Trophoblast cell (in vitro differentiated cells and primary cell): ENCODE measurements around the gene NUP62.
"Not testable (repeated sequence)": the region's sequence is repeated elsewhere in the genome, so short reads cannot be mapped to it uniquely, and the experiment has no call there.

ENCODE experiments used
- DNase-seq, 2 donors: peaks; one replicate each; pipeline ENCODE4 v3.0.0-alpha.2; 2016
- H2AFZ ChIP-seq: 2 replicates; pipeline ENCODE4 v1.6.1; 2013; ENCODE audit warnings: low read length, moderate library complexity, mild to moderate bottlenecking; ENCODE audit not compliant: insufficient read depth, poor library complexity
- H2AK5ac ChIP-seq: 2 replicates; pipeline ENCODE4 v1.6.1; 2013; ENCODE audit warnings: mild to moderate bottlenecking, low read length
- H2BK120ac ChIP-seq: 2 replicates; pipeline ENCODE4 v1.6.1; 2013; ENCODE audit warnings: low read length, mild to moderate bottlenecking, moderate library complexity; ENCODE audit not compliant: insufficient read depth, poor library complexity
- H2BK12ac ChIP-seq: 2 replicates; pipeline ENCODE4 v1.6.1; 2013; ENCODE audit warnings: mild to moderate bottlenecking, low read length, moderate library complexity
- H2BK5ac ChIP-seq: 2 replicates; pipeline ENCODE4 v1.6.1; 2013; ENCODE audit warnings: low read length, low read depth, moderate library complexity, mild to moderate bottlenecking; ENCODE audit not compliant: poor library complexity
- H3K14ac ChIP-seq: 2 replicates; pipeline ENCODE4 v1.6.1; 2013; ENCODE audit warnings: mild to moderate bottlenecking, low read length
- H3K18ac ChIP-seq: 2 replicates; pipeline ENCODE4 v1.6.1; 2013; ENCODE audit warnings: mild to moderate bottlenecking, low read length
- H3K23ac ChIP-seq: 2 replicates; pipeline ENCODE4 v1.6.1; 2013; ENCODE audit warnings: low read length
- H3K27ac ChIP-seq: 2 replicates; pipeline ENCODE4 v1.5.1; 2013; ENCODE audit warnings: low read depth, mild to moderate bottlenecking, inconsistent platforms, low read length, moderate library complexity
- H3K27me3 ChIP-seq: 2 replicates; pipeline ENCODE4 v1.6.1; 2013; ENCODE audit warnings: inconsistent platforms, mild to moderate bottlenecking, low read length, moderate library complexity; ENCODE audit not compliant: insufficient read depth
- H3K36me3 ChIP-seq, 2 experiments: 1 replicate in 1 of 2; 2 replicates in 1 of 2; pipeline ENCODE4 v1.6.1; 2013; ENCODE audit warnings: low read length in 2 of 2, mild to moderate bottlenecking in 2 of 2, moderate library complexity in 1 of 2; ENCODE audit not compliant: insufficient read depth in 2 of 2, control insufficient read depth in 1 of 2
- H3K4ac ChIP-seq: 2 replicates; pipeline ENCODE4 v1.6.1; 2013; ENCODE audit warnings: low read depth, mild to moderate bottlenecking, low read length, moderate library complexity
- H3K4me1 ChIP-seq, 2 experiments: 1 replicate in 1 of 2; 2 replicates in 1 of 2; pipeline ENCODE4 v1.6.1; 2013; ENCODE audit warnings: low read length in 2 of 2, mild to moderate bottlenecking in 2 of 2, moderate library complexity in 1 of 2; ENCODE audit not compliant: insufficient read depth in 2 of 2, control insufficient read depth in 1 of 2
- H3K4me2 ChIP-seq: 2 replicates; pipeline ENCODE4 v1.6.1; 2013; ENCODE audit warnings: inconsistent platforms, mild to moderate bottlenecking, low read length, moderate library complexity
- H3K4me3 ChIP-seq: 2 replicates; pipeline ENCODE4 v1.5.1; 2013; ENCODE audit warnings: mild to moderate bottlenecking, low read depth, low read length, inconsistent platforms
- H3K79me1 ChIP-seq: one replicate; pipeline ENCODE4 v1.6.1; 2013; ENCODE audit warnings: low read length
- H3K79me2 ChIP-seq: 2 replicates; pipeline ENCODE4 v1.6.1; 2013; ENCODE audit warnings: low read length, mild to moderate bottlenecking; ENCODE audit not compliant: control insufficient read depth, insufficient read depth, poor library complexity
- H3K9ac ChIP-seq: 2 replicates; pipeline ENCODE4 v1.6.1; 2013; ENCODE audit warnings: mild to moderate bottlenecking, low read length
- H3K9me3 ChIP-seq: 2 replicates; pipeline ENCODE4 v1.6.1; 2013; ENCODE audit warnings: low read depth, mild to moderate bottlenecking, control low read depth, inconsistent platforms, low read length; ENCODE audit not compliant: insufficient read depth
- H4K12ac ChIP-seq: 2 replicates; pipeline ENCODE4 v1.6.1; 2013; ENCODE audit warnings: low read depth, mild to moderate bottlenecking, low read length, moderate library complexity
- H4K8ac ChIP-seq: 2 replicates; pipeline ENCODE4 v1.6.1; 2013; ENCODE audit warnings: low read depth, mild to moderate bottlenecking, low read length, moderate library complexity
- H4K91ac ChIP-seq: one replicate; pipeline ENCODE4 v1.6.1; 2013; ENCODE audit warnings: low read depth, mild to moderate bottlenecking, low read length, moderate library complexity
- WGBS: extraction: QIAGEN DNeasy Blood & Tissue Kit; methylation state at CpG from one replicate; pipeline ENCODE4 v1.1.7; 2013; ENCODE audit warnings: missing lambda C conversion rate; ENCODE audit not compliant: insufficient read length, insufficient coverage; ENCODE audit errors: extremely low coverage; 5-methylcytosine and 5-hydroxymethylcytosine counted together

NUP62 gene

GRCh38 chr19:49950590-49950948, 21.3 kb upstream of the NUP62 start:
- Histone ChIP-seq H2AK5ac (no peak overlapping the region), H2BK12ac (no peak overlapping the region), H3K27ac (no peak overlapping the region), H3K18ac (no peak overlapping the region), H2AFZ (no peak overlapping the region), H3K4me3 (no peak overlapping the region), H3K4ac (no peak overlapping the region), H3K4me2 (no peak overlapping the region), H3K36me3 (no peaks in the 10 kb centered on the region), H4K12ac (no peak overlapping the region), H3K4me1 (no peaks in the 10 kb centered on the region), H3K9me3 (no peaks in the 10 kb centered on the region), H3K23ac (no peak overlapping the region), H2BK5ac (no peak overlapping the region), H2BK120ac (no peak overlapping the region), H3K9ac (no peak overlapping the region), H4K91ac (no peak overlapping the region), H3K14ac (no peak overlapping the region), H3K27me3 (no peaks in the 10 kb centered on the region), H3K79me1 (no peaks in the 10 kb centered on the region), H3K79me2 (no peaks in the 10 kb centered on the region), H4K8ac (no peak overlapping the region)
- no peak for DNase-seq
- no CpG with 5 or more reads among the region's 5 CpGs for WGBS

GRCh38 chr19:49949742-49950589, 20.7 kb upstream of the NUP62 start:
- no CpG with 5 or more reads among the region's 11 CpGs for WGBS
- H3K36me3 ChIP-seq: no peaks in the 10 kb centered on the region
- no peak overlapping the region for H2AFZ ChIP-seq
- no peak overlapping the region for H3K14ac ChIP-seq
- no peak overlapping the region for H4K91ac ChIP-seq
- no peak overlapping the region for H3K9ac ChIP-seq
- H3K9me3 ChIP-seq: no peaks in the 10 kb centered on the region
- no peak overlapping the region for H4K8ac ChIP-seq
- no peak overlapping the region for H3K23ac ChIP-seq
- H4K12ac ChIP-seq: no peak overlapping the region
- H3K79me2 ChIP-seq: no peaks in the 10 kb centered on the region
- H3K27me3 ChIP-seq: no peaks in the 10 kb centered on the region
- no peak overlapping the region for H2BK5ac ChIP-seq
- no peak overlapping the region for H2BK12ac ChIP-seq
- no peak overlapping the region for H3K27ac ChIP-seq
- no peak overlapping the region for H3K18ac ChIP-seq
- H3K79me1 ChIP-seq: no peaks in the 10 kb centered on the region
- DNase-seq: no peak
- no peaks in the 10 kb centered on the region for H3K4me1 ChIP-seq
- no peak overlapping the region for H3K4me3 ChIP-seq
- H3K4me2 ChIP-seq: no peak overlapping the region
- no peak overlapping the region for H2BK120ac ChIP-seq
- H3K4ac ChIP-seq: no peak overlapping the region
- H2AK5ac ChIP-seq: no peak overlapping the region

GRCh38 chr19:49946415-49946814, 17.1 kb upstream of the NUP62 start:
- H3K23ac ChIP-seq: no peak overlapping the region
- WGBS: no CpG with 5 or more reads among the region's 8 CpGs

GRCh38 chr19:49944567-49944966, 15.3 kb upstream of the NUP62 start:
- not testable (repeated sequence) for H3K4me1 ChIP-seq, H3K4me3 ChIP-seq, H3K4me2 ChIP-seq

More at GRCh38 chr19:49946415-49946814, 17.1 kb upstream of the NUP62 start:
- Histone ChIP-seq H3K79me2 (no peaks in the 10 kb centered on the region), H2AK5ac (no peak overlapping the region), H2BK120ac (no peak overlapping the region), H4K8ac (no peak overlapping the region), H3K4me2 (no peak overlapping the region), H4K91ac (no peak overlapping the region), H2BK12ac (no peak overlapping the region), H3K4me3 (no peak overlapping the region), H4K12ac (no peak overlapping the region), H3K4ac (no peak overlapping the region), H3K27me3 (no peaks in the 10 kb centered on the region), H3K79me1 (no peaks in the 10 kb centered on the region), H3K18ac (no peak overlapping the region), H3K36me3 (no peaks in the 10 kb centered on the region), H3K27ac (no peak overlapping the region), H2BK5ac (no peak overlapping the region), H3K4me1 (no peaks in the 10 kb centered on the region), H3K9ac (no peak overlapping the region), H2AFZ (no peak overlapping the region), H3K9me3 (no peaks in the 10 kb centered on the region), H3K14ac (no peak overlapping the region)
- DNase-seq: no peak

More at GRCh38 chr19:49944567-49944966, 15.3 kb upstream of the NUP62 start:
- H2AFZ ChIP-seq, H3K79me1 ChIP-seq, DNase-seq, H3K27me3 ChIP-seq, H2BK12ac ChIP-seq, H3K23ac ChIP-seq, H2BK5ac ChIP-seq, H2BK120ac ChIP-seq, H3K18ac ChIP-seq, H4K8ac ChIP-seq, H4K12ac ChIP-seq, H3K9ac ChIP-seq, H3K79me2 ChIP-seq, H3K14ac ChIP-seq, H3K4ac ChIP-seq, H4K91ac ChIP-seq, H3K36me3 ChIP-seq, H3K9me3 ChIP-seq, H2AK5ac ChIP-seq, H3K27ac ChIP-seq: not testable (repeated sequence)
- WGBS: no CpG with 5 or more reads among the region's 5 CpGs
